Motor neuron (in vitro differentiated cells): Measurements from ENCODE around the gene GSS. TPM values are rescaled to one million over a fixed set of nuclear protein-coding genes. Genes with fewer than 3 reads are reported as not detected.

Experiments
- ATAC-seq, 8 experiments: fragments of 200-7000 bp; cut with Tn5 transposase; replicated peaks in 6 of 8; 2 replicates each; pipeline ENCODE4 v1.8.0; 2021; ENCODE audit warnings: mild to moderate bottlenecking in 8 of 8, moderate library complexity in 8 of 8
- H3K27ac ChIP-seq, 2 donors: fragments of 250-450 bp; sonication (Bioruptor Pico); 2 replicates each; pipeline ENCODE4 v1.9.0; 2021; ENCODE audit warnings: antibody characterized with exemption in 2 of 2, mild to moderate bottlenecking in 2 of 2, moderate library complexity in 1 of 2
- H3K4me1 ChIP-seq, 2 donors: fragments of 250-450 bp; sonication (Bioruptor Pico); replicated peaks in 1 of 2; 2 replicates each; pipeline ENCODE4 v1.6.1; 2021; ENCODE audit warnings: antibody characterized with exemption in 2 of 2, mild to moderate bottlenecking in 2 of 2, moderate library complexity in 1 of 2
- H3K4me3 ChIP-seq, 5 donors: fragments of 250-450 bp; sonication (Bioruptor Pico); 2 replicates each; pipeline ENCODE4 v1.9.0; 2021; ENCODE audit warnings: antibody characterized with exemption in 5 of 5, mild to moderate bottlenecking in 5 of 5, moderate library complexity in 4 of 5
- WGBS, 10 experiments: fragments of 450-650 bp; shearing (Covaris generic); methylation state at CpG; one replicate each; pipeline ENCODE4 v1.0.0; 2022; 5-methylcytosine and 5-hydroxymethylcytosine counted together
- in situ Hi-C, 9 experiments: fragments of 400-800 bp; cut with MboI; loops; one replicate each; pipeline ENCODE4 v1.15.0; 2021; ENCODE audit warnings: low sequenced_read_pairs in 9 of 9, low pct_unique_long_range_greater_than_20kb in 2 of 9; ENCODE audit not compliant: unreplicated experiment in 9 of 9
- total RNA-seq, 8 experiments: library from RNA; unstranded; fragments of 300-600 nt; gene quantifications; 2 replicates each; pipeline versions ENCODE4 v1.2.3 to v1.2.4, GENCODE V29; 2022

The GSS gene
- total RNA-seq, 8 experiments from 2014 or later = 21.1 to 104 (median 33.8) TPM

DNA sequence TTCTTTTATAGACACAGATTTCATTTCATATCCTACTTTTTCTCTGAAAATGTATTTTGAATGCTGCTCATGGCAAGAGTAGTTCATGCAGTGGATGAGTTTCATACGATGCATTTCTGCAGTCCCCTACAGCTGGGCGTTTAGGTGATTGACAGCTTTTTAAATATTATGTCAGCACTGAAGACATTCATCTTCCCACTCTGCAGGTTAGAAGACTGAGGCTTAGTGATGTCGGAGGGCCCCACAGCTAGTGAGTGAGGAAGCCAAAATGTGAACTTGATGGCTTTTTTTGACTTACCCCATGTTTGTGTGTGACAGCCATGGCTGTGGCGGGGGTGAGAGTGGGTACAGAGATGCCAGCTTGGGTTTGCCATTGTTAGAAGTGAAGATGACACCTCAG is 33.5 kb upstream of the GSS start:
- H3K4me1 ChIP-seq = peaks cover 18 to 20% of the 10 kb centered on the region in 2 donors
- no peak overlapping the region for H3K4me3 ChIP-seq
- in situ Hi-C loops = no loop called here
- whole genome bisulfite sequencing, 10 experiments = 89 to 100% (median 93%) methylated on average over 1 to 4 of the region's 4 CpGs; no CpG with 5 or more reads in 5 of the 10 experiments
- H3K27ac ChIP-seq = no peak overlapping the region
- no peak for ATAC-seq

- in situ Hi-C loops = no loop called here
- peak in 2 of 8 experiments; percentile 21 to 29 for ATAC-seq
- no peak overlapping the region for H3K4me3 ChIP-seq
- H3K27ac ChIP-seq = no peak overlapping the region
- peaks cover 19 to 23% of the 10 kb centered on the region in 2 donors for H3K4me1 ChIP-seq
- 28 to 100% (median 86%) methylated on average over 2 to 5 of the region's 12 CpGs; no CpG with 5 or more reads in 6 of the 10 experiments for WGBS, 10 experiments
Observed at GRCh38 chr20:34988191-34988540, 32.6 kb upstream of the GSS start.

DNA sequence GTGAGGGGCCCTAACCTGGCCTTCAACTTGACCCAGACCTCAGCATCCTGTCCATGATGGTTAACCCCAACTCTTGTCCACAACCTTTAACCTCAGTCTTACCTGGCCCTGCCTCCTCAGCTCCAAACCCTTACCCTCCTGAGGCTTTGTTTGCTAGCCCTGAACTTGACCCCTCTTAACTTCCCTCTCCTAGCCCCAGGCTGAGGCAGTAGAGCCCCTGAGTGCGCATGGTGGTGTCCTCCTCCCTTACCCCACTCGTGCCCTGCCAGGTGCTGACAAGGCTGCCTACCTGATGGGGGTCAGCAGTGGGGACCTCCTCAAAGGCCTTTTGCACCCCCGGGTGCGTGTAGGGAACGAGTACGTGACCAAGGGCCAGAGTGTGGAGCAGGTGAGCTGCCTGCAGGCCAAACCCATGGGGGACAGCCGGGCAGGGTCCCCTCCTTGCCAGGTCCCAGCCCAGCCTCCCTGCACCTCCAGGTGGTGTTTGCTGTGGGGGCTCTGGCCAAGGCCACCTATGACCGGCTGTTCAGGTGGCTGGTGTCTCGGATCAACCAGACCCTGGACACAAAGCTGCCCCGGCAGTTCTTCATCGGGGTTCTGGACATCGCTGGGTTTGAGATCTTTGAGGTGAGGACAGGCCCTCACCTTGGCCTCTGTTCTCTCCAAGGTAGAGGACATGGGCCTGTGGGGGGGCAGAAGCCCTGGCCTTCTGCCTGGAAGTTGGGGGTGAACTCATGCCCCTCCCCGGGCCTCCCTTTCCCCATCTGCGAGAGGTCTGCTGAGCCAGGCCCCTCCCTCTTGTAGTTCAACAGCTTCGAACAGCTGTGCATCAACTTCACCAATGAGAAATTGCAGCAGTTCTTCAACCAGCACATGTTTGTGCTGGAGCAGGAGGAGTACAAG is 31.9 kb upstream of the GSS start:
- H3K4me3 ChIP-seq = no peak overlapping the region
- in situ Hi-C loops = no loop called here
- 20 to 100% (median 83%) methylated on average over 1 to 4 of the region's 15 CpGs; no CpG with 5 or more reads in 5 of the 10 experiments for WGBS, 10 experiments
- H3K27ac ChIP-seq = no peak overlapping the region
- ATAC-seq = peak in 2 of 8 experiments; percentile 15 to 26
- peaks cover 19 to 23% of the 10 kb centered on the region in 2 donors for H3K4me1 ChIP-seq

GRCh38 chr20:34986311-34987287 is 31.0 kb upstream of the GSS start:
- Histone ChIP-seq H3K4me1 (peaks cover 19 to 23% of the 10 kb centered on the region in 2 donors), H3K4me3 (no peak overlapping the region), H3K27ac (no peak overlapping the region)
- peak in 2 of 8 experiments; percentile 3 to 14 for ATAC-seq
- 59 to 100% (median 77%) methylated on average over 1 to 9 of the region's 24 CpGs; no CpG with 5 or more reads in 5 of the 10 experiments for WGBS, 10 experiments
- in situ Hi-C loops = no loop called here

GRCh38 chr20:34985461-34986310 is 30.1 kb upstream of the GSS start:
- WGBS, 10 experiments = 38 to 100% (median 58%) methylated on average over 1 to 7 of the region's 25 CpGs; no CpG with 5 or more reads in 5 of the 10 experiments
- ATAC-seq = peak in 5 of 8 experiments; percentile 18 to 75 (median 55)
- Histone ChIP-seq H3K4me3 (no peak overlapping the region), H3K27ac (no peak overlapping the region), H3K4me1 (peaks cover 26 to 30% of the 10 kb centered on the region in 2 donors)
- in situ Hi-C loops = no loop called here

DNA sequence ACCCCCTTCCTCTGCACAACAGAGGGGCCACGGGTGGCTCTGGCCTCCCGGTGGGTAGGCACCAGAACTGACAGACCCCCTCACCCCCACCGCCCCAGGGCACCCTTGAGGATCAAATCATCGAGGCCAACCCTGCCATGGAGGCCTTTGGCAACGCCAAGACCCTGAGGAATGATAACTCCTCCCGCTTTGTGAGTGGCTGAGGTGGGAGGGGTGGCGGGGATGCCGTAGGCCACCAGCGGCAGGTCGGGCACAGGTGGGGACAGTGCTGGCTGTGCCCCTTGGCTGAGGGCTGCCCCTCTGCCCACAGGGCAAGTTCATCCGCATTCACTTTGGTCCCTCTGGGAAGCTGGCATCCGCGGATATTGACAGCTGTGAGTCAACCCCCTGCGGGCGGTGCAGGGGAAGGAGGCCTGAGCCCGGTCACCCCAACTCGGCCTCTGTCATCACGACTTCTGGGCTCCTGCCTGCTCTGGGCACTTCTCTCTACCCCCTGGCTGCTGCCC is 29.2 kb upstream of the GSS start:
- no peak overlapping the region for H3K27ac ChIP-seq
- in situ Hi-C loops = no loop called here
- peak in 3 of 8 experiments; percentile 4 to 14 (median 9) for ATAC-seq
- peaks cover 26 to 31% of the 10 kb centered on the region in 2 donors for H3K4me1 ChIP-seq
- WGBS, 10 experiments = 90 to 100% (median 100%) methylated on average over 1 to 2 of the region's 18 CpGs; no CpG with 5 or more reads in 7 of the 10 experiments
- H3K4me3 ChIP-seq = no peak overlapping the region

GRCh38 chr20:34983995-34984735 is 28.6 kb upstream of the GSS start:
- WGBS, 10 experiments = 0 to 80% (median 40%) methylated on average over 1 to 3 of the region's 14 CpGs; no CpG with 5 or more reads in 3 of the 10 experiments
- ATAC-seq = peak in 2 of 8 experiments; percentile 6 to 20
- H3K4me3 ChIP-seq = no peak overlapping the region
- in situ Hi-C loops = no loop called here
- H3K27ac ChIP-seq = no peak overlapping the region
- peaks cover 26 to 31% of the 10 kb centered on the region in 2 donors for H3K4me1 ChIP-seq

GRCh38 chr20:34983089-34983820 is 27.6 kb upstream of the GSS start:
- Histone ChIP-seq H3K4me1 (peaks cover 26 to 31% of the 10 kb centered on the region in 2 donors), H3K27ac (no peak overlapping the region), H3K4me3 (no peak overlapping the region)
- WGBS, 10 experiments = 0 to 79% (median 64%) methylated on average over 1 to 4 of the region's 5 CpGs; no CpG with 5 or more reads in 1 of the 10 experiments
- ATAC-seq = no peak
- in situ Hi-C loops = no loop called here

DNA sequence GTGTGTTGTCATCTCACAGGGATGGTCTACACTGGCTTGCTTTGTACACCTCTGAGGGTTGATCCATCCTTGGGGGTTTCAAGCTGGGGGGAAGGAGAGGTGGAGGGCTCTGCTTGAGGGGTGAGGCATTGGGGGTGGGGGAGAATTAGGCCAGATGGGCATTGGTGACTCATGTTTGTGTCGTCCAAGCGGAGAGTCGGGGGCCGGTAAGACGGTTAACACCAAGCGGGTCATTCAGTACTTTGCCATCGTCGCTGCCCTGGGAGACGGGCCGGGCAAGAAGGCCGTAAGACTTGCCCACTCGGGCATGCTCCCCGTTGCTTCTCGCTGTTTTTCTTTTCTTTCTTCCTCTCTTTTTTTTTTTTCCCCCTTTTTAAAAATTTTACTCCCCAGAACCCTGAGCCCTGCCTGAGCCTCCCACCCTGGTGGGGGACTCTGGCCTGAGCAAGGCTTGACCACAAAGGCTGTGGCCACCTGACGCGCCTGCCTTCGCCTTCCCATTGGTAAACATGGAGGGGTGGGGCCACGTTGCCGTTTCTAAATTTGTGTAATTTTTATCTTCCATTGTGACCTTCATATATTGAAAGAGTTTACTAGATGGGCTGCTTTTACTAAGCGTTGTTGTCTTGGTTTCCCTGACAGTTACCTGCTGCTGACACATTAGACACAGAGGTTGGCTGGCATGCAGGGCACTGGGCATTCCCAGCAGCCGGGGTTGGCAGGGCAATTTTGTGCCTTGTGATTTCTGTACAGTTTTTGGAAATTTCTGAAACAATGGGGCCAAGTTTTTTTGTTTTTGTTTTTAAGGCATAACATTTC is 26.9 kb upstream of the GSS start:
- Histone ChIP-seq H3K4me3 (no peak overlapping the region), H3K27ac (no peak overlapping the region), H3K4me1 (peaks cover 30 to 35% of the 10 kb centered on the region in 2 donors)
- ATAC-seq = no peak
- in situ Hi-C loops = no loop called here
- 0 to 100% (median 90%) methylated on average over 1 to 13 of the region's 21 CpGs for WGBS, 10 experiments

GRCh38 chr20:34980543-34981233 is 25.1 kb upstream of the GSS start:
- 0 to 95% (median 60%) methylated on average over 1 to 4 of the region's 22 CpGs; no CpG with 5 or more reads in 5 of the 10 experiments for WGBS, 10 experiments
- H3K4me1 ChIP-seq = peaks cover 34% of the 10 kb centered on the region in 2 donors
- no peak overlapping the region for H3K4me3 ChIP-seq

More at GRCh38 chr20:34980543-34981233, 25.1 kb upstream of the GSS start:
- in situ Hi-C loops = no loop called here
- peak in 5 of 8 experiments; percentile 15 to 85 (median 62) for ATAC-seq
- H3K27ac ChIP-seq = peak overlapping the region in 1 of 2 donors; percentile 12
